Liver (tissue), 2 donors: ENCODE results near the gene WHRN.

ENCODE experiments used
- JUND ChIP-seq, 2 donors: IDR thresholded peaks; 2 replicates each; pipeline ENCODE4 v1.6.1; 2016; ENCODE audit warnings: antibody characterized with exemption in 2 of 2
- TF ChIP-seq, protein P1 (sequence below): IDR thresholded peaks from 2 replicates; pipeline ENCODE4 v1.6.1; 2016; ENCODE audit warnings: antibody characterized with exemption
- donor health status: healthy.

DNA sequence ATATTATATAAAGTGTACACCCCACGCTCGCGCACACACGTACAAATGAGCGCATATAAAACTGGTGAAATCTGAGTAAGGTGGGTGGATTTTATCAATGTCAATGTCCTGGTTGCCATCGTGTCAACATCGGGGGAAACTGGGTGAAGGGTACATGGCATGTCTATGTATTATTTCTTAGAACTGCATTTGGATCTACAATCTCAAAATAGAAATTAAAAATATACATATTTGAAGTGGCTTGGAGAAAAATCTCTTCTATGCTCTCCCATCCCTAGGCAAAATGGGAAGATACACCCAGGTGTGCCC is 763 bp upstream of the WHRN start:
- TF ChIP-seq, protein P1, sequence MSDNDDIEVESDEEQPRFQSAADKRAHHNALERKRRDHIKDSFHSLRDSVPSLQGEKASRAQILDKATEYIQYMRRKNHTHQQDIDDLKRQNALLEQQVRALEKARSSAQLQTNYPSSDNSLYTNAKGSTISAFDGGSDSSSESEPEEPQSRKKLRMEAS, result no peak
- no peak for TF ChIP-seq JUND (IDR thresholded peaks at IDR 0.05)
